SU-DHL-6 (cell line): Measurements from ENCODE around the gene ELANE.
"Not testable (repeated sequence)": the region's sequence is repeated elsewhere in the genome, so short reads cannot be mapped to it uniquely, and the experiment has no call there.

ENCODE experiments used
- H2AFZ ChIP-seq: fragments of 200-600 bp; sonication (generic); 2 replicates; pipeline ENCODE4 v1.6.1; 2014; ENCODE audit warnings: low read depth, mild to moderate bottlenecking, moderate library complexity, mixed read lengths, antibody characterized with exemption, low read length; ENCODE audit not compliant: severe bottlenecking
- H3F3A ChIP-seq: fragments of 200-600 bp; shearing (Covaris generic); 2 replicates; pipeline ENCODE4 v1.6.0; 2016; ENCODE audit warnings: antibody characterized with exemption, mild to moderate bottlenecking; ENCODE audit not compliant: insufficient read depth
- H3K27ac ChIP-seq: fragments of 200-600 bp; sonication (generic); 2 replicates; pipeline ENCODE4 v1.5.1; 2016; ENCODE audit warnings: low read depth, mild to moderate bottlenecking, low read length, moderate library complexity, mixed read lengths
- H3K27me3 ChIP-seq: fragments of 200-600 bp; sonication (generic), shearing (Covaris generic); 2 replicates; pipeline ENCODE4 v1.6.0; 2014; ENCODE audit warnings: mild to moderate bottlenecking, low read length
- H3K36me3 ChIP-seq: fragments of 200-600 bp; sonication (generic); 2 replicates; pipeline ENCODE4 v1.6.1; 2014; ENCODE audit warnings: mild to moderate bottlenecking, low read length, mixed read lengths
- H3K4me2 ChIP-seq: fragments of 300-600, 200-600 bp; shearing (Covaris generic), sonication (generic); 2 replicates; pipeline ENCODE4 v1.6.0; 2014; ENCODE audit warnings: low read length, low read depth, mild to moderate bottlenecking; ENCODE audit not compliant: poor library complexity, severe bottlenecking
- H3K4me3 ChIP-seq: fragments of 200-600 bp; sonication (generic); 2 replicates; pipeline ENCODE4 v1.5.1; 2014; ENCODE audit warnings: antibody characterized with exemption, low read length, mild to moderate bottlenecking, mixed read lengths; ENCODE audit not compliant: insufficient read depth, poor library complexity, severe bottlenecking
- H3K79me2 ChIP-seq: fragments of 200-600 bp; sonication (generic); 2 replicates; pipeline ENCODE4 v1.6.1; 2014; ENCODE audit warnings: mild to moderate bottlenecking, low read length, moderate library complexity; ENCODE audit not compliant: insufficient read depth
- H3K9ac ChIP-seq: fragments of 200-600 bp; sonication (generic); 2 replicates; pipeline ENCODE4 v1.7.0; 2014; ENCODE audit warnings: mild to moderate bottlenecking, low read length
- H3K9me2 ChIP-seq: fragments of 200-600 bp; sonication (generic); replicated peaks from 2 replicates; pipeline ENCODE4 v1.6.1; 2014; ENCODE audit warnings: low read length; ENCODE audit not compliant: insufficient read depth
- H3K9me3 ChIP-seq: fragments of 200-600 bp; sonication (generic); 2 replicates; pipeline ENCODE4 v1.6.1; 2014; ENCODE audit warnings: low read length, mixed read lengths; ENCODE audit not compliant: insufficient read depth
- H4K20me1 ChIP-seq: fragments of 200-600 bp; sonication (generic); 2 replicates; pipeline ENCODE4 v1.6.1; 2014; ENCODE audit warnings: low read depth, mild to moderate bottlenecking, antibody characterized with exemption, low read length, moderate library complexity, mixed read lengths
- EZH2phosphoT487 ChIP-seq: fragments of 200-600 bp; sonication (generic), shearing (Covaris generic); conservative IDR thresholded peaks from 2 replicates; pipeline ENCODE4 v1.6.1; 2018; ENCODE audit warnings: mild to moderate bottlenecking, antibody characterized with exemption, low read length, moderate library complexity, mixed read lengths
- TF ChIP-seq, protein P1 (sequence below): fragments of 200-600 bp; sonication (generic); IDR thresholded peaks from one replicate; pipeline ENCODE4 v1.5.1; 2017; ENCODE audit warnings: antibody characterized with exemption, mild to moderate bottlenecking, low read length, moderate library complexity; ENCODE audit not compliant: insufficient read depth, poor library complexity, severe bottlenecking

Gene ELANE

DNA sequence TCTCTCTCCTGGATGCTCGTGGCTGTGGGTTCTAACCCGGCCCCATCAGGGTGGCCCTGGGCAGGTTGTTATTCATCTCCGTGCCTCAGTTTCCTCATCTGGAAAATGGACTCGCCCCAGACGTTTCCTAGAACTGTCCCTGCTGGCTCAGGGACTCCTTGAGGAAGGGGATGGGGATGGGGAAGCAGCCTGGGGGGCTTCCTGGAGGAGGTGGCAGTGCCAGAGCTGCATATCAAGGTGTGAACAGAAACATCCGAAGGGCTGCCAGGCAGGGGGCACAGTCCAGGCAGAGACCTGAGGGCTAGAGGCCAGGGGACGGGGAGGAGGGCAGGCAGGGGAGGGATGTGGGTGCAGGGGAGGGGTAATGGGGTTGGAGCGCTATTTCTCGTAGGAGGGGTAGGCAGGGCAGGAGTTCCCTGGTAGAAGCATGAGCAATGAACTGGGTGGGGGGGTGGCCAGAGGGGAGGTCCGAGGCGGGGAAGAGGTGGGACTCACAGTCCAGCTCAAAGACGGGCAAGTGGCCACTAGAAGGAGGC lies 3.6 kb upstream of the ELANE start:
- Histone ChIP-seq H3K4me2 (no peak overlapping the region), H3K27ac (no peak overlapping the region), H2AFZ (no peak overlapping the region), H3K9me2 (no peaks in the 10 kb centered on the region), H3K36me3 (no peaks in the 10 kb centered on the region), H3F3A (no peaks in the 10 kb centered on the region), H3K9me3 (no peaks in the 10 kb centered on the region), H3K27me3 (no peaks in the 10 kb centered on the region), H4K20me1 (no peaks in the 10 kb centered on the region), H3K79me2 (no peaks in the 10 kb centered on the region), H3K9ac (no peak overlapping the region), H3K4me3 (no peak overlapping the region)
- TF ChIP-seq EZH2phosphoT487, result no peak
- TF ChIP-seq, protein P1, sequence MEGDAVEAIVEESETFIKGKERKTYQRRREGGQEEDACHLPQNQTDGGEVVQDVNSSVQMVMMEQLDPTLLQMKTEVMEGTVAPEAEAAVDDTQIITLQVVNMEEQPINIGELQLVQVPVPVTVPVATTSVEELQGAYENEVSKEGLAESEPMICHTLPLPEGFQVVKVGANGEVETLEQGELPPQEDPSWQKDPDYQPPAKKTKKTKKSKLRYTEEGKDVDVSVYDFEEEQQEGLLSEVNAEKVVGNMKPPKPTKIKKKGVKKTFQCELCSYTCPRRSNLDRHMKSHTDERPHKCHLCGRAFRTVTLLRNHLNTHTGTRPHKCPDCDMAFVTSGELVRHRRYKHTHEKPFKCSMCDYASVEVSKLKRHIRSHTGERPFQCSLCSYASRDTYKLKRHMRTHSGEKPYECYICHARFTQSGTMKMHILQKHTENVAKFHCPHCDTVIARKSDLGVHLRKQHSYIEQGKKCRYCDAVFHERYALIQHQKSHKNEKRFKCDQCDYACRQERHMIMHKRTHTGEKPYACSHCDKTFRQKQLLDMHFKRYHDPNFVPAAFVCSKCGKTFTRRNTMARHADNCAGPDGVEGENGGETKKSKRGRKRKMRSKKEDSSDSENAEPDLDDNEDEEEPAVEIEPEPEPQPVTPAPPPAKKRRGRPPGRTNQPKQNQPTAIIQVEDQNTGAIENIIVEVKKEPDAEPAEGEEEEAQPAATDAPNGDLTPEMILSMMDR, result no peak

DNA sequence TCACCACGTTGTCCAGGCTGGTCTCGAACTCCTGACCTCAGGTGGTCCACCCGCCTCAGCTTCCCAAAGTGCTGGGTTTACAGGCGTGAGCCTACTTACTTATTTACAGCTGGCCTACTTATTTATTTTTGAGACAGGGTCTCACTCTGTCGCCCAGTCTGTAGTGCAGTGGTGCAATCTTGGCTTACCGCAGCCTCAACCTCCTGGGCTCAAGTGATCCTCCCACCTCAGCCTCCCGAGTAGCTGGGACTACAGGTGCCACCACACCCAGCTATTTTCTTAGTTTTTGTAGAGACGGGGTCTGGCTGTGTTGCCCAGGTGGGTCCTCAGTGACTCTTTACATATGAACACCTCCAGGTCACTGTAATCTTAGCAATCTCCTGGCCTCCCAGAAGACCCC lies 2.9 kb upstream of the ELANE start:
- H3K36me3 ChIP-seq, H3F3A ChIP-seq, H3K4me3 ChIP-seq, H3K4me2 ChIP-seq, H3K9ac ChIP-seq, H3K9me2 ChIP-seq, H3K27me3 ChIP-seq, H3K79me2 ChIP-seq, H3K9me3 ChIP-seq, H3K27ac ChIP-seq, H4K20me1 ChIP-seq, H2AFZ ChIP-seq: not testable (repeated sequence)

DNA sequence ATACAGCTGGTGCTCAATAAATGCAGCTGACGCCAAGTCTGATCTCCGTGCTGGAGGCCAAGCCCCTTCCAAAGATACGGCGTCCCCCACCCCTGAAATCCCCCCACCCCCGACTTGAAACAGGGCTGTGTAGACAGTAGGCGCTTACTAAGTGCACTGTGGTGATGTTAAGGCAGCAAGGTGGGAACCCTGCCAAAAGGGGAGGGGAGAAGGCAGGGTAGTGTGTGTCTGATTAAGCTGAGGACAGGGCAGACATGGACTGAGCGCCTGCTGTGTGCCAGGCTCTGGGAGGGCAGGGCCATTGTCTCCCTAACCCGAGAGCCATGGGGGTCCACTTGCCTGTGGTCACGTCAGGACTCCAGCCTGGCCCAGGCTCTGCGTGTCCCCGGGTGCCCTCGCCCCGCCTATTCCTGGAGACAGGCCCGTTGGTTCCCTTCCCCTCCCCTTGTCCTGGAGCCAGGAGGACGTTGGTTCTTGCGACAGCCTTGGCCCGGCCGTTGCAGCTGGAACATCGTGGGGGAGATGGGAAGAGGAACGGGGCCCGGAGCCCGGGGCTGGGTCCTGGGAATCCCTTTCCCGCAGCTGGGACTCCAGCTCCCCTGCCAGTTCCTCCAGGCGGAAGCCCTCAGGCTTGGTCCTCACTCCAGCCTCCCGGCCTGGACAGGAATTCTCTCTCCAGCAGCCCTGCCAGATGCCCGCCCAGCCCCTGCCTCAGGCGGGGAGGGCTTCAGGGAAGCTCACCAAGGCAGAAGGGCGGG lies 1.7 kb upstream of the ELANE start:
- Histone ChIP-seq H3K4me2 (no peak overlapping the region), H3K4me3 (no peak overlapping the region), H3K9me2 (no peaks in the 10 kb centered on the region), H3F3A (no peaks in the 10 kb centered on the region), H3K27me3 (no peaks in the 10 kb centered on the region), H3K9ac (no peak overlapping the region), H3K36me3 (no peaks in the 10 kb centered on the region), H3K27ac (no peak overlapping the region), H3K9me3 (no peaks in the 10 kb centered on the region), H4K20me1 (no peaks in the 10 kb centered on the region), H2AFZ (no peak overlapping the region), H3K79me2 (no peaks in the 10 kb centered on the region)
- TF ChIP-seq, protein P1, result no peak
- TF ChIP-seq EZH2phosphoT487, result no peak

DNA sequence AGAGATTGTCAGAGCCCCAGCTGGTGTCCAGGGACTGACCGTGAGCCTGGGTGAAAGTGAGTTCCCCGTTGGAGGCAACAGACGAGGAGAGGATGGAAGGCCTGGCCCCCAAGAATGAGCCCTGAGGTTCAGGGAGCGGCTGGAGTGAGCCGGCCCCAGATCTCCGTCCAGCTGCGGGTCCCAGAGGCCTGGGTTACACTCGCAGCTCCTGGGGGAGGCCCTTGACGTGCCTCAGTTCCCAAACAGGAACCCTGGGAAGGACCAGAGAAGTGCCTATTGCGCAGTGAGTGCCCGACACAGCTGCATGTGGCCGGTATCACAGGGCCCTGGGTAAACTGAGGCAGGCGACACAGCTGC lies 1.1 kb upstream of the ELANE start:
- H3K9ac ChIP-seq, result no peak overlapping the region
- no peak overlapping the region for H2AFZ ChIP-seq

More for the DNA sequence above, 1.1 kb upstream of the ELANE start:
- Histone ChIP-seq H3K36me3 (no peaks in the 10 kb centered on the region), H3F3A (no peaks in the 10 kb centered on the region), H3K79me2 (no peaks in the 10 kb centered on the region), H3K4me2 (no peak overlapping the region), H3K4me3 (no peak overlapping the region), H3K9me3 (no peaks in the 10 kb centered on the region), H3K27me3 (no peaks in the 10 kb centered on the region), H4K20me1 (no peaks in the 10 kb centered on the region), H3K9me2 (no peaks in the 10 kb centered on the region), H3K27ac (no peak overlapping the region)
- TF ChIP-seq, protein P1, result no peak
